ENCODE data around the gene ZDHHC12.

- TF ChIP-seq CTCF (conservative IDR thresholded peaks at IDR 0.05; ENCODE audit: low read length) (no peak), EZH2phosphoT487 (IDR thresholded peaks at IDR 0.05; ENCODE audit: borderline replicate concordance, low read depth, low read length) (no peak)
These were observed 29.6 kb downstream of the ZDHHC12 start for GRCh38 chr9:128694344-128694743.
